ENCODE data around the gene FMN1.

The FMN1 gene

DNA sequence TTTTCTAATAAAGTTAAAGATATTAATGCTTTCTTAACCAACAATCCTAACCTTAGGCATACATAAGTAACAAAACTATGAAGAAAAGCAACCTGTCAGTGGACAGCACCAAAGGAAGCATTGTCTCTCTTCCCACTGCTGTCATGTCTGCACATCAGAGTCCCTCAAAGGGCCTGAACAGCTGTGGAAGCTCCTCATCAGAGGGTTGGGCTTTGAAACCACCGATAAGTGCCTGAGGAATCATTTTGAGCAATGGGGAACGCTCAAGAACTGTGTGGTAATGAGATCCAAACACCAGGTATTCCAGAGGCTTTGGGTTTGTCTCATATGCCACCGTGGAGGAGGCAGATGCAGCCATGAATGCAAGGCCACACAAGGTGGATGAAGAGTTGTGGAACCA, 182.5 kb downstream of the FMN1 start:
- no peak for DNase-seq (ENCODE audit: low read depth)

GRCh38 chr15:33009603-33010002, 184.9 kb downstream of the FMN1 start:
- no peak for DNase-seq (ENCODE audit: low read depth)

DNA sequence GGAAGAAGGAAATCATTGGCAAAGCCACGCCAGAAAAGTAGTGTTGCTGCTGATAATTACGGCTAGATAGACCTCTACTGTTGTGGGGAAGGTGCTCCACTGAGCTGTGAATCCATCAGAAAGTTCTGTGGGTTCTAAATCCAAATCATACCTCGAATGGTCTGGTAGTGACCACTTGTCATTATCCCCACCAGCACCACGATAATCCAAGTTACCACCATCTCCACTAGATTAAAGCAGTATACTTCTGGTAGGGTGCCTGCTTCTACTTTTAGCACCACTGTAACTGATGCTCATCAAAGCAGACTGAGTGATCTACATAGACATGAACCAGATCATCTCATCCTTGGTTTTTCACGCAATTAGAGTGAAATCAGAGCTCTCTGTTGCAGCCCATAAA, 185.5 kb downstream of the FMN1 start:
- DNase-seq (ENCODE audit: low read depth) = no peak

DNA sequence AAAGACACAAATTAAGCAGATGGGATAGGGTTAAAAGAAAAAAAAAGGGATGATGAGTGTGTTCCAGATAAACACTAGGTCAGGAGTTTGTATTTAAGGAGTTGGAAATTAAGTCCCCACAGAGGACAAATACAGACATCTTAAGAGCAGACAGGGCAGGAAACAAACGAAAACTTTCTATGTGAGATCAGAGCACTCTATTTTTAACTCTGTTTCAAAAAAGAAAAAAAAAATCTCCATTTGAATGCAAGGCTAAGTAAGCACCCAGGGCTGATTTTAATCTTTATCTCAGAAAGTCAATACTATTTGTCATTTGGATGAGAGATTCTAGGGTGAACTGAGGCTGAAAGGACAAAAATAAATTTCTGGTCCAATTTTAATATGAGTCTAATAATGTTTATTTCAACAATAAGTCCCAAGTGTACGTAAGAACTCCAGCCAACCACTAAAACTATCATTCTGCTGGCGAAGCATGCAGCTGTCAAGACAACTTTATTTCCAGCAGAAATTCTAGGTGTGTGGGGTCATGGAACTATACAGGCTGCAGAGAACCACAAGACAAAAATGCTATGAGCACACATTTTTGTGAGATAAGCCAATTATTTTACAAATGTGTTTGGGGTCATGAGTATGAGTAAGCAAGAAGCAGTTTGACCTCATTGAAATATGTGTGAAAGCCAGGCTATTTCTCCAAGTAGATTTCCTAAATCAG, 186.1 kb downstream of the FMN1 start:
- DNase-seq (ENCODE audit: low read depth) = no peak

GRCh38 chr15:33007303-33007855, 187.1 kb downstream of the FMN1 start:
- DNase-seq (ENCODE audit: low read depth) = no peak

- DNase-seq (ENCODE audit: low read depth) = no peak
These were observed 188.9 kb downstream of the FMN1 start for GRCh38 chr15:33005582-33005981.

- no peak for DNase-seq (ENCODE audit: low read depth)
These were observed 192.6 kb downstream of the FMN1 start for GRCh38 chr15:33001926-33002325.

GRCh38 chr15:32998979-32999672, 195.4 kb downstream of the FMN1 start:
- no peak for DNase-seq (ENCODE audit: low read depth)

- DNase-seq (ENCODE audit: low read depth) = no peak
These were observed 196.3 kb downstream of the FMN1 start for GRCh38 chr15:32998182-32998581.

GRCh38 chr15:32994810-32995424, 199.6 kb downstream of the FMN1 start:
- DNase-seq (ENCODE audit: low read depth) = no peak

DNA sequence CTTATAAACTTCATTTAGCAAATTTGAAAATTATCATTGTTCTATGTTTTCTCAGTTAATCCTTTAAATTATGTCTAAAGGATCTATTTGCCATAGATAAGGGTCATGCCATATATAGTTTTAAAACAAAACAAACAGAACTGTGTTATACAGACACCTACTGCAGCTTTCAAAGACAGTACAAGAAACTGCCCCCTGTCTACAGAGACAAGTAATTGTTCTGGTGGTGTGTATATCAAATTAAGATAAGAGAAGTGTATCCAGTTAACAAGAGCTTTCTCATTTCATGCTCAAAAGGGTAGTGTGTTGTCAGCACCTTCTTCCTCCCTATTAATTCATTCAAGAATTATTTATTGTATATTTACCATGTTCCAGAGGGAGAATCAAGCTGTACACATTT, 201.2 kb downstream of the FMN1 start:
- DNase-seq (ENCODE audit: low read depth) = no peak

GRCh38 chr15:32991619-32992111, 202.8 kb downstream of the FMN1 start:
- DNase-seq (ENCODE audit: low read depth) = no peak

GRCh38 chr15:32990071-32990470, 204.4 kb downstream of the FMN1 start:
- DNase-seq (ENCODE audit: low read depth) = no peak

DNA sequence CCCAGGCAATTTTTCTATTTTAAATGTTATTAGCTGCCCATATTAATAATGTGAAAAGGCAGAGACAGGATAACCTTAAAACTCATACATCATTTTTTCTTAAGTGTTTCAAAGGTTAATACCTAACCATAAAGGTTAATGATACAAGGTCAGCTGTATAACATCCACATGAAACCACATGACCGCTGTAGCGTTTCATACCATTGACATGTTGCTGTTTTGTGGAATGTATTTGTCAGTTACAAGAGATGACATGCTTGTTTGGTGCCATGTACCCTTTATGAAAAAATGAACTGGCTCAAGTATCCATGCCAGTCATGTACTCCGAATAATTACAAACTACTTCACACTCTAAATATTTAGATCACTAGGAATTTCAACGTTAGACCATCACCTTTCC, 207.4 kb downstream of the FMN1 start:
- DNase-seq (ENCODE audit: low read depth) = no peak

GRCh38 chr15:32986147-32986546, 208.4 kb downstream of the FMN1 start:
- no peak for DNase-seq (ENCODE audit: low read depth)

DNA sequence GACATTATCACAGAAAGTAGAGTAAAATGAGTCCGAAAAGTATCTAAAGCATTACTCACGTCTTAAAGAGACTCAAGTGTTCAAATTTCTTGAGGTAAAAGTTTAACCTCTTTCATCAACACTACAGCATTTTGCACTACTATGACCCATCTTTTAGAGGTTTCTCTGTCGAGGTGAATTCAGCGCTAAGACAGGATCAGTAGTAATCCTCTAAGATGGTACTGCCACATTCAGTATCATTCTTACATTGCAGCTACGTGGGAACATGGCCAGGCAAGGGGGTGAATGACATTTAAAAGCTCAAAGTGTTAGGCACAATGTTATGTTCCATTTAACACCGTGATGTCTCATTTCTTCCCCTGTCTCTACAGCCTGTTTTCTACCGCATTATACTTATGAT, 210.8 kb downstream of the FMN1 start:
- DNase-seq (ENCODE audit: low read depth) = no peak

DNA sequence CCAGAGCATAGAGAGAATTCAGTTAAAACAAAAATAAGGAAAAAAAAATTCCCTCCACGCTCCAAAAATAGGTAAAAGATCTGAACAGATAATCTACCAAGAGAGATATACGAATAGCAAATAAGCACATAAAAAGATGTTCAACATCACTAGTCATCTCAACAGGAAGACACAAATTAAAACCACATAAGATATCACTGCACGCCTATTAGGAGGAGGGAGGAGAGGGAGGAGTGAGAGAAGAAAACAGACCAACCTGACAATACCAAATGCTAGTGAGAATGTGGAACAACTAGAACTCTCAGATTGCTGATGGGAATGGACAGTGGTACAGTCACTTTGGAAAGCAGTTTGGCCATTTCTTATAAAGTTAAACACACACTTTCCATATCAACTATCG, 212.5 kb downstream of the FMN1 start:
- DNase-seq (ENCODE audit: low read depth) = no peak

DNA sequence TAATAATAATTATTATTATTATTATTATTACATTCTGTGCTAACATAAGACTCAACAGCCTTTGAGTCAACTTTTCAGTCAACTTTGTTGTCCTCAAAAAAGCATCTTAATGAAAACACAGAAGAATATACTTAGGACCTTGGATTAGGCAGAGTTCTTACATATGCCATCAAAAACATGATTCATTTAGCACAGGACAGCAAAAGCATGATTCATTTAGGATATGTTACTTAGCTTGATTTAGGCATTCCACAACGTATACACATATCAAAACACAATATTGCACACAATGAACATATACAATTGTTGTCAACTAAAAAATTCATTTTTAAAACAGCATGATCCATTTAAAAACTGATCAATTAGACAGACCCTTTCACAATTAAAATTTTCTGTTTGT, 213.0 kb downstream of the FMN1 start:
- DNase-seq (ENCODE audit: low read depth) = no peak

GRCh38 chr15:32979710-32980109, 214.8 kb downstream of the FMN1 start:
- DNase-seq (ENCODE audit: low read depth) = no peak

DNA sequence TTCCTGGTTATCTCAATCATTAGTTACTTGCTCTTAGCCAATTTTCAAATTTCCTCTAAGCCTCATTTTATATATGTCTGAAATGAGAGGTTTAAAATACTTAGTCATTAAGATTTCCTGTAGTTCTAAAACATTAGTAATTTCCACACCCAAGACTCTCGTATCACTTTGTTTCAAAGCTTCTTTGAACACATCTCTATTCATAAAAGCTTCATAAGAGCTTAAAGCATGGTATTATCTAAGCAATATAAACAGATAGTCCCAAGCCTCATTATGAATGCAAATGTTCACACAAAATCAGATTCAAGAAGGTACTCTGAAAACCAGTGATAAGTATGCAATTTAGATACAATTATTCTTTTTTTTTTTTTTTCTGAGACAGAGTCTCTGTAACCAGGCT, 217.0 kb downstream of the FMN1 start:
- no peak for DNase-seq (ENCODE audit: low read depth)

DNA sequence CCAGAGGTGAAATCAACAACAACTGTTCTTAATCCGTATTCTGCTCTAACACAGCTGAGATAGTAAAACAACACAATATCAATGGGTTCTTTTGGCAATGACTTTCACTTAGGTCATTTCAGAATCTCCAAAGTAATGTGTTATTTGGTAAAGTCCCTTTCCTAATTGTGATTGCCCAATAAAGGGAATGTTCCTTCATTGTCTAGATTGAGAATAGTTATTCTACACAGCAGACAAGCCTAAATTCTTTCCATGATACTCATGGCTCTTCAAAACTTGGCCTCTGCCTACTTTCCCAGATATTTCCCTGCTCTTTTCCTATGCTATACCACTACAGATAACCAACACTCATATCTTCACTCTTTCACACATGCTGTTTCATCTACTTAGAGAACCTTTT, 219.8 kb downstream of the FMN1 start:
- no peak for DNase-seq (ENCODE audit: low read depth)

GRCh38 chr15:32972686-32973085, 221.8 kb downstream of the FMN1 start:
- DNase-seq (ENCODE audit: low read depth) = no peak

GRCh38 chr15:32970847-32971246, 223.7 kb downstream of the FMN1 start:
- DNase-seq (ENCODE audit: low read depth) = no peak

Data from T follicular helper cell (primary cell).